Globus pallidus (tissue), 1 donor: ENCODE measurements around the gene DCP2.

Source experiments
- DNase-seq: peaks from one replicate; pipeline ENCODE4 v3.0.0-alpha.2; 2015; ENCODE audit warnings: low spot score

DCP2 gene

DNA sequence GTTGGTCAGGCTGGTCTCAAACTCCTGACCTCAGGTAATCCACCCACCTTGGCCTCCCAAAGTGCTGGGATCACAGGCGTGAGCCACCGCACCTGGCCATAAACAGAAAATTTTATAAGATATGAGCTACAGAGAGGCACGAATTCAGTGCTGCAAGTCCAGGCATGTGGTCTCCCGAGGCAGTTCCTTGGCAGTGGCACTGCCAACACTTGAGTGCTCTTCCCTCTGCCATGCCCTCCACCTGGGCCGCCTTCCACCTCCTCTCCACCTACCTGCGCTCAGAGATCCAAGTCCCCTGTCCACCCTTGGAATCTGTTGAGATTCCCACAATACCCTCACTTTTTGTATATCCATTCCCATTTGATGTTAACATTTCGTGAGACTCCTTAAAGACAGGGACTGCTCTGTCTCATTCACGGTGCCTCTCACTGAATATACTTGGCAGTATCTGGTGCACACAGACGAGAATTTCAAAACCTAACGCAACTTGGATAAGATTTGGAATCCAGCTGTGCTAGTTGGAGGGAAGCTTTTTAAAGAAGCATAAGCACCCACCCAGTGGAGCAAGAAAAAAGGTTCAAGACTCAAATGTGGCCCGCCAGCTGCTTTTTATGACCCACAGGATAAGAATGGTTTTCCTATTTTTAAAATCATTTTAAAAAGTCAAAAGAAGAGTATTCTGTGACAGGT is 68.3 kb downstream of the DCP2 start:
- no peak for DNase-seq

DNA sequence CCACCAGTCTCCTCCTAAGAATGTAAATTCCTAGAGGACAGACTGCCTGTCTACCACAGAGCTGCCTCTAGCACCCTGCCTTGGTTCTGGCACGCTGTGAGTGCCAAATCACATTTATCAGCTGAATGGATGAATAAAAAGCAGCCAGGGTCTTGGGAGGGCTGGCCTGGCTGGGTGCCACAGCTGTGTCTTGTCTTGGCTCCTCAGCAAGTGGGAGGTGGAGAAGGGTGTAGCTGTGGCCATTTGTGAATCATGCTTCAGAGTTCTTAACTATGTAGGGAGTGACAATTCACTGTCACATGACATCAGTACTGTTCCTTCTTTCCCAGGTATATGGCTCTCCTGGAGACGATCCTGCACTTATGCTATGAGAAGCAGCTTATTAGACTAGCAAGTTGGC is 70.6 kb downstream of the DCP2 start:
- DNase-seq, result no peak

DNA sequence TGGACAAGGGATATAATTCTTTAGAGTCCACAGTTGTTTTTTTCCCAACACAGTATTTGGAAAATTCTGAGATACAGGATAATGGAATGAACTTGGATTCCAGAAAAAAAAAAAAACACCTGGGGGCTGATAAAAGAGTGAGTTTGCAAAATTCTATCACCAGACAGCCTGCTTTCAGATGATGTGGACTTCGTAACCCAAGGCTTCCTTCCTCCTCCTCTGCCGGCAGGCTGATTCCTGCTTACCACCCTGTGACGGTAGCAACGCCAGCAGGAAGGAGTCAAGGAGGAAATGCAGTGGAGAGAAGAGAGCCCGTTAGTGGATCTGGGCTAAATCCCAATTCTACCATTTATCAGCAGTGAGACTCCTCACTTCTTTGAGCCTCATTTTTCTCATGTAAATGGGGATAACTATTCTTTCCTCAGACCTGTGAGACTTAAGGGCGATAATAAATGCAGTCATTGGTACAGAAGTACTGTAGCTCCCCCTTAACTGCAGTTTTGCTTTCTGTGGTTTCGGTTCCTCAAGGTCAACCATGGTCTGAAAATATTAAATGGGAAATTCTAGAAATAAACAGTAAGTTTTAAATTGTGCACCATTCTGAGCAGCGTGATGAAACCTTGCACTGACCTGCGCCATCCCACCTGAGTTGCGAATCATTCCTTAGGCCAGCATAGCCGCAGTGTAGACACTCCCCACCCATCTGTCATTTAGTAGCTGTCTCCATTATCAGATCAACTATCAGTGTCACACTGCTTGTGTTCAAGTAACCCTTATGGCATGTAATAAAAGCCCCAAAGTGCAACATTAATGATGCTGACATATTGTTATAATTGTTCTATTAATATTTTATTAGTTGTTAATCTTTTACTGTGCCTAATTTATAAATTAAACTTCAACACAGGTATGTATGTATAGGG is 71.4 kb downstream of the DCP2 start:
- peak; percentile 42 for DNase-seq

DNA sequence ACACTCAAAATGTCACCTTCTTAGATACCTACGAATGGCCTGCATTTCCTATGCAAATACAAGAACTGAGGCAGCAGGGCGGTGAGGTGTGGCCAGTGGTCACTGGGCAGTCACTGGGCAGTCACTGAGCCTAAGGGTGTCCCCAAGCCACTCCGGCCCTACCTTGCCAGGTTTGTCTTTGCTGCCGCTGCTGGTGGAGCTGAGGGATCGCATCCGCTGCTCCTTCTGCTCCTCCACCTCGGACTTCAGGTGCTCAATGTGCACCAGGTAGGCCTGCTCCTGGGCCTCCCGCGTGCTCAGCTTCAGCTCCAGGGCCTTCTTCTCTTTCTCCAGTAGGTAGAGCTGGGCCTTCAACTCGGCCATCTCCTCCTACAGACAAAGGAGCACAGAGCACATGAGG is 72.3 kb downstream of the DCP2 start:
- no peak for DNase-seq

DNA sequence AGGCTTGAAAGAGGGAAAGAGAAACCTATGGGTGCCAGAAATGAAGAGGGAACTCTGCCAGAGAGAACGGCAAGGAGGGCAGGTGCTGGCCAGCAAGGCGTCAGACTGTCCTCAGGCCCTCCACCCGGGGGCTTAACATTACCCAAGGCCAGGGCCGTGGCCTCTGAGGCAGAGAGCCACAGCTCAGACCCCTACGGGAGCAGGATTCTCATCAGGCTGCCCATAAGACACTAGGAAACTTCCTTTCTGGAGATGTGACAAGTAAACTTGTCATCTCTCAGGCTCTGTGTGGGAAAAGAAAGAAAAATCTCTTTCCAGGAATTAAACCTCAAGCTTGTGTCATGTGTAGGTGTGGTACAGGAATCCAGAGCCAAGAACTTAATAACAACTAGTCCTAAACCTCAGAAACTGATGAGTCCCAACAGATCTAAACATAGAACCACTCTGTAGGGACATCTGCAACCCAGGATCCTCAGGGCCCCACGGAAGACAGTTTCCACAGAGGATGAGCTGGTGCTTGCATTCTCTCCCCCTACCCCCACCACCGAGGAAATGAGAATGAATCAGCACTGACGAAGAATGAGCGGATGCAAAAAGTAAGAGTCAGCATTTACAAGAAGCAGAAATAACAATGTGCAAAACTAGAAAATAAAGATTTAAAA is 74.3 kb downstream of the DCP2 start:
- DNase-seq, result no peak

DNA sequence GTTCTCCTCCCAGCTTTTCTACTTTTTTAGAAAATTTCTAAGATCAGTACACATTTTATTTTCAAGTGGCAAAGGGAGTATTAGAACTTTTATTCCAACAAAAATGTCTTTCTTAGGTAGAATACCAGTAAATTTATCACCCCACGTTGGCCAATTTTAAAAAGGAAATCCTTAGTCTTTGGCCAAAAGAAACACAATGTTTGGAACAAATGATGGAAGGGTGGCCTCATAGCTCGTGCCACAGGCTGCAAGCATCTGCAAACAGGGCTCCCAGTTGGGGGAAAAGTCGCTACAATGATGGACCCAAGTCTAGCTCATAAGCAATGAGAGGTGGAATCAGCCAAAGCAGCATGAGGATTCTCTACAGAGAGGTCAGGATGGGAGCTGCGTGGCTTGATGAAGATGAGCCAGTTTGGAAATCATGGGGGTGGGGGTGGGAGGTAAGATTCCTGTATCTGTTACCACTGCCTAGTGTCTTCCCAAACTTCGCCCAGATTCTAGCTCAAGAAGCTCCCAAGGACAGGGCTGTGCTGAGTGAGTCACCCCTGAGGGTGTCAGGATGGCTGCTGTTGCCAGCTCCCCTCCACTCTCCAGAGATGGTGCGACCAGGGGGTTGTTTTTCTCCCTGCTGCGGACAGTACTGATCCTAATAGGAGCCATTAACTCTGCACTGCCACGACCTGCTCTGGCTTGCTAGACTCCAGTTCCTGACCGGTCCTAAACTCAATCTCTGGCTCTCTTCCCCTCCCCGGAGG is 75.6 kb downstream of the DCP2 start:
- DNase-seq, result no peak

DNA sequence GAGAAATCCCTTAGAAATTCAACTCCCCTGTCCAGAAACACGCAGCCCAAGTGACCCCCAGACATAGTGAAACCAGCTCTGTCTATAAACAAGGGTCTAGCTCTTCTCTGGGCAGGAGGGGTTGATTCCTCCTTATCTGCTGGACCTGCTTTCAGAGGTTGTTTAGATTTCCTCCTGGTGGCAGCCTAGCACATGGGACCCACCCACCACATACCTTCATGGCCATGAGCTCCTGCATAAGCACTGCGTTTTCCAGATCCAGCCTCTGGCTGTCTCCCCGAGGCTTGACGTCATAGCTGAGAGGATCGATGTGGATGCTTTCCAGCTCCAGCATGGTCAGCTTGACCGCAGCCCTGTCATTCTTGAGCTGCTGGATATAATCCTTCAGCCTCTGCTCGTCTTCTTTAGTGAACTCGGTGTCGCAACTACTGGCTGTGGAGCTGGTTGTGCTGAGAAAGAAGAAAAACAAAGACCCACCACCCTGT is 77.0 kb downstream of the DCP2 start:
- no peak for DNase-seq

DNA sequence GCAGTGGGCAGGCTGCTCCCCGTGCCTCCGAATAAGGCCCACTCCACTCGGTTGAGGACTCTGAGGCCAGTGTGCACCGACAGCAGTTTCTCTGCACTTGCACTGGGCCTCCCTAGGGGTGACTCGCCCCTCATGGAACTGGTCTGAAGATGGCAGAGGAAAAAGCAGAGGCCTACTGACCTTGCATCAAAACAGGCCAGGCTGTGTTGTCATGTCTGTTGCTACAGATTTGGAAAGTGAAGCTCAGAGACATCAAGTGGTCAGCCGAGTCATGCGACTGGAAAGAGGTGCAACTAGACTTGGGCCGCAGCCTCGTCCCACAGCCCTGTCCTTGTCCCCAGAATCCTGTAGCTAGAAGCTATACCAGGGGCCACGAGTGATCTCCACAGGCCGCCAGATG is 78.3 kb downstream of the DCP2 start:
- no peak for DNase-seq

DNA sequence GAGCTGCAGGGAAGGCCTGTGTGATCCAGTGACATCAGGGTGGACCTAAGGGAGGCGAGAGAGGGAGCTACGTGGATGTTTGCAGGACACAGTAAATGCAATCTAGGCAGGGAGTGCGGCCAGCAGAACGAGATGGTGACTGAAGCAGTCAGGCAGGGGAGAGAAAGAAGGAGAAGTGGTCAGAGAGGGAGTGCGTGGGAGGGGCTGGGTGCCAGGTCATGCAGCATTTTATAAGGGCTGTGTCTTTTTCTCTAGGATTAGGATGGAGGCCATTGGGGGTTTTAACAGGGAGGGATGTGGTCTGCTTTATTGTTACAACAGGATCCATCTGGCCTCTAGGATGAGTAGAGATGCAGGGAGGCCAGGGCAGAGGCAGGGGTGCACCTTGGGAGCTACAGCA is 80.4 kb downstream of the DCP2 start:
- DNase-seq, result no peak

DNA sequence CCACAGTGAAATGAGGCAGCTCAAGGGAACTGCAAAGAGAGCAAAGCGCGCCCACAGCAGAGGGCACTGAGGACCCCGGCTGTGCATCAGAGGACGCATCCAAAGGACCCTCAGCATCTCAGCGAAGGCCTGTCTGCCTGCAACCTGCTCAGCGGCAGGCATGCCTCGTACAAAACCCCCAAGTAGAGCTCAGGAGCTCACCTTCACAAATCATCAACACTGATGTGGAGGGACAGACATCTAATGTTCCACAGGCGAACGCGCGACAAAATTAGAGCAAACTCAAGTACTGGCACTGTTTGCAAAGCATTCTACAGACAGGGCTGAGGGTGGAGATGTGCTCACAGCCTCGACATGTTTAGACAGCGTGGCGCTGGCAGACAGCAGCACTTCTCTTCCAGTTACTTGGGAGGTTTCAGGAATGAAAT is 81.0 kb downstream of the DCP2 start:
- no peak for DNase-seq

DNA sequence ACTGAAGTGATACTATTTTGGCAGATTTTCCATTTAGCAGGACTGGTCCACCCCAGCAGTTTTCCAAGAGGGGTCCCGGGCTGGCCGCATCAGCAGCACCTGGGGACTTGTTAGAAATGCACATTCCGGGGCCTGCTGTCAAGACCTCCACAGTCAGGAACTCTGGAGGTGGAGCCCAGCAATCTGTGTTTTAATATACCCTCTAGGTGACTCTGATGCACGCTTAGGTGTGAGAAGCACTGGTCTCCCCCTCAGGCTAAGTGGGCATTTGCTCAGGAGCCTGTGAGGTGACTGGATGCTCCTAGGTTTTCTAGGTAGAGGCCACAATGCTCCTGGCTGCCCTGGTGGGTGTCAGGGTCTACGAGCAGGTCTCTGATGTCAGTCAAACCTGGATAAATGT is 81.7 kb downstream of the DCP2 start:
- DNase-seq, result no peak

DNA sequence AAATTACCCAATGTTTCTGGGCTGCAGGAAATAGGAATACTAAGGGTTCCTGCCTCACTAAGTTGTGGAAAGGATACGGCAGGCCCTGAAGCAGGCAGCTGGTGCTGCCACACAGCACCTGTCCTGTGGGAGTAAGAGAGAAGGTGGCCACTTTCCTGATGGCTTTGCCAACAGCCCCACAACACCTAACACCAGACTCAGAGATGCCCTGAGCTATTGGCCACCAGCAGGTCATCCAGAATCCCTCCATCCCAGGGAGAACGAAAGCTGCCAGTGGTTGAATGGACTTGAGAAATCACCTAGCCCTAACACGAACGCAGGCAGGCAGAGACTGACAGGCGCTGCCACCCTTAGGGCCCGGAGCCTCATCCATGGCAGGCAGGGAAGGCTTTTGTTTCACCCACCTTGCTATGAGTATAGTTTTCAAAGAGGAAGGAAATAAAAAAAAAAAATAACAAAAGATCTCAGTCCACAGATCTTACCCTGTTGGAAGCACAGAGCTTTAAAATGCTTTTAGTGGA is 82.2 kb downstream of the DCP2 start:
- DNase-seq, result no peak

DNA sequence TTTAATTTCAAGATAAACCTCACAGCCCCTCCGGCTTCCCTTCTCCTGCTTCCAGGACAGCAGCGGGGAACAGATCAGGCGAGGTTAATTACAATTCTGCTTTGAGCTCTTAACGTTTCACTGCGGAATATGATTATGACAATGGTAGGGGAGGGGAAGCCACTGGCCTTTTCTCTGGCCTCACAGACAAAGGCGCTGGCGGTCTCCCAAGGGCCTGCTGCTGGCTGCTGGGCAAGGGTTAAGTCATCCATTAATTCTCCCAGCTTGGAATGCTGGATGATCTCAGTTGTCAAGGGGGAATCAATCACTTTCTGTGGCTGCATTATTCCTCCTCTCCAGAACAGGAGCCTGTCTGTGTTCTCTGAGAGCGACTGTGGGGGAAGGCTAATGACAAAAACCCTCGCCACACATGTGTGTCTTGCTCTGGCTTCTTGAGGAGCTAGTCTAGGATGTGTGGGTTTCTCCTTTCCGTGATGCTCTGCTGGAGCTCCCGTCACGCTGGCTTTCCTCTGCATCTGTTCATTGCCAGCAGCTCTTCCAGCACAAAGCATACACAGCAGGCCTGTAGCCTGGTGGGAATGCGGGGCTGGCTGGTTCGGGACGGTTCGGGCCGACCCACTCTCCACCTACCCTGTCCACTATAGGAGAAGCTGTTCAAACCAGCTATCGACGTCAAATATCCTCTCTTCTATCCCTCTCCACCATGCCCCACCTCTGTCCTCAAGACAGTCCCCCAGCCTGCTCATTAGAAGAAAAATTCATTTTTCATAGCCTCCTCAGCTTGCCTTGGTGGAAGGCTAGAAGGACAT is 82.8 kb downstream of the DCP2 start:
- DNase-seq, result no peak

DNA sequence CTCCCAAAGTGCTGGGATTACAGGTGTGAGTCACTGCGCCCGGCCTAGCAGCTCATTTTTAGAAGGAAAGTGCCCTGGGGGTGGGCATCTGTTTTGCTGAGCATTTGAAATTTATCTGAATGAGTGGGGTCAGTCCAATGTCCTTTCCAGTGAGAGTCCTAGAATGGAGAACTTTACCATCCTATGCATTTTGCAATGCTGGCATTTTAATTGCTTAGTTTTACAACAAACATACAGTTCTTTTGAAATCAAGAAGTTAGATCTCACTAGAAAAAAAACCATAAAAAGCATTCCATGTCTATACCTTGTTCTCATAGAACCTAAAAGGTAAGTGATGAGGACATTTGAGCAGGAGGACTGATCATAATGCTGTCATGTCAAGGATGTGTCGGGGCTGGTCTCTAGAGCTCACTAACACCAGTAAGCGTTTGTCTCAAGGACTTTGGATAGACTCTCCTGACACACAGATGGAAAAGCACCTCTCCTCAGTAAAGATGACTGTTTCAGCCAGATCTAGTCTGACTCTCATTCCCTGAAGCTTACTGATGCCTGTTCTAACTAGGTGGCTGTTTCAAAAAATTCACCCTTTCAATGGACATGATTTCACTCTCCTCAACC is 83.9 kb downstream of the DCP2 start:
- DNase-seq, result no peak

DNA sequence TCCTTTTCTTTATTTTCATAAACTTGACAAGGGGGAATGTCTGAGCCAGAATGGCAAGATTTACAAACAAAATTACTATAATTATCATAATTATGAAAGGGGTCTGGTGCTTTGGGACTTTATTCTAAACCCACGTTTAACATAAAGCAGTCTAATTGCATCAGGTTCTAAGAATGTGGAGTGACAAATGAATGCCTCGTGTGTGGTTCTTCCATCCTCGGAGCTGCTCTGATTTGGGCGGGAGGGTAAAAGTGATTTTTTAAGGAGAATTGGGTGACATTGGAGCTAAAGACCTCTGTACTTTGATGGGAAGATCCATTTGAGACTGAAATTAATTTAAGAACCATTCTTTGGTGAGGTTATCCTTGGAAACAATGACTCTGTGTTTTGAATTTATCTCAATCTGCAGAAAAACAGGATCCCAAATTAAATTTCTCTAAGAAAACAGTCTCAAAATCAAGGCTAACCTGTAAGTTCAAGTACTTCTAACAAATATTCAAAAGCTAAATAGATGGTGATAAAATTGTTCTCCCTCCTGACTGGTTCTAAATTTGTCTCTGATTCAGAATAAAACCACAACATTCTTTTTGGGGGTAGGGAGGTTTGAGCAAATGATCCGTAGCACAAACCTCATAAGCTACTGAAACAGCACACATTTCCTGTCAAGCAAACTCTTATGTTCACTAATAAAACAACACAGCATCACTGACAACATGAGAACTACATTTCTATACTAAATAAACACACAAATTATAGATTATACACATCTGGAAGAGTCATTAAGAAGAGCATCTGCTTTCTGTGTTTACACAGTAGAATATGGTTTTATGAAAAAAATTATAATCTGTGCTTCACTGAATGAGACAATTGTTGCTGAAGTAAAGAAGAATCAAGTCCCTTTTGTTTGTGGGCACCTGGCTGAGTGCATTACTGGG is 85.5 kb downstream of the DCP2 start:
- DNase-seq, result no peak

DNA sequence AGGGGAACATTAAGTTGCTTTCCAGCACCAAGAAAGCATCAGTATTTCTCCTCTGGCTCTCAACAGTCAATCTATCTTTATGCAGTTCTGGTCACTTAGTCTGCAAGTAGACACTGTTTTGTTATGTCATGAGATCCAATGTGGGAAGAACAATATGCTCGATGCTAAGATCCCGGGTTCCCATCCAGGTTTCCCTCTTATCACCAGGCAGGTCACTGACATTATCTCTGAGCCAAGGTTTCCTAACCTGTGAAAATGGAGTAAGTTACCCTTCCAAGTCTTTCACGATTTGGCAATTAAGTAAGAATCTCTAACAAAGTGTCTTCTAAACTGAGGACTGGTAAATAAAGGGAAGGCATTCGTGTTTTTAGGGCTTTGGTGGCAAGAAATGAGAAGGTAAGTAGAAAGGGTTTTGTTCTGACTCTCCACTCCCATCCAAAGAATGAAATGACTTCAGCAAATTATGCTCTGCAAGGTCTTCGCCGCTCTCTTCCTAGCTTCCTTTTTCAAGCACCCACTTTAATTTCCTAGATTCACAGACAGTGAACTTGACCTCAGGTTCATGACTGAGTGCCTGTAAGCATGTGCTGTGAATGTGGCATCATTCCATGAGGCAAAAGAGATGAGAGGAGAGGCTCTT is 86.4 kb downstream of the DCP2 start:
- no peak for DNase-seq

DNA sequence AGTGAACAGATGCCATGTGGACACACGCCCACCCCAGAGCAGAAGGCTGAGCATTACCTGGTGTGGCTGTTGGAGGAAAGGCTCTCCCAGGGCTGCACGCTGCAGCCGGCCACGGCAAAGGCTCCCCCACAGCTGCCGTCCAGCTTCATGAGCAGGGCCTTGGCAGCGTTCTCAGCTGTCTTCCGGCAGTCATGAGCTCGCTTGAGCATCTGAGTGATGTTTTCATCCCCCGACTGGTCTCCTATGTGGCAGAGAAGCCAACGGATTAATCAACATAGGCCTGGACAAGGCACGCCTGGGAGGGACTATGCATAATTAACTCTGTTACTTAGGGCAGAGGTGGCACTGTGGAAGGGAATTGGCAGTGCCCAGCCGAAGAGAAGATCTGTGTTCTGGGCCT is 87.3 kb downstream of the DCP2 start:
- no peak for DNase-seq

DNA sequence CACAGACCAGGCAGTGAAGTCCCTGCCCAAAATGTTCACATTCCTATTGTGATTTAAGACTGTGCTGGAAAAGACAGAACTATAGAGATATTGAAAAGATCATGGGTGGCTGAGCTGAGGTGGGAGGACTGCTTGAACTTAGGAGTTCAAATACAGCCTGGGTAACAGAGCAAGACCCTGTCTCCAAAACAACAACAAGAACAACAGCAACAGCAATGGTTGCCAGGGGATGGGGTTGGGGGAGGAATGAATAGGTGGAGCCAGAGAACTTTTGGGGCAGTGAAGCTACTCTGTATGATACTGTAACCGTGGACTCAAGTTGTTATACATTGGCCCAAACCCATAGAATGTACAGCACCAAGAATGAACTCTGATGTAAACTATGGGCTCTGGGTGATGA is 88.2 kb downstream of the DCP2 start:
- no peak for DNase-seq

DNA sequence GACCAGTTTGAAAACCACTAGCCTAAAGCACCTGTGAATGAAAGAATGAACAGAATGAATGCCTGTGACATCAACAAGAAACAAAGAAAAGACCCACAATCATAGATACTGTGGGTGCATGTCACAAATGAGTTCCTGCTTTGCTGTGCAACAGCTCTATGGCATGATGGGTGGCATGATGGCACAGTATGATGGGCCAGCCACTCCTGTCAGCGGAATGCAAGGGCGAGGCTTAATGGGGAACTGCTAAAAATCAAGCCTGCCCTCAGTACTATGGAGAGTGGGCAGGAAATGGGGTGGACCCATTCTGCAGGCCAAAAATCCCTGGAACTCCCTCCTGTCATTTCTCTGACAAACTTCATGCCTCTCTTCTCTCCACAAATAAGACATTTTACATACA is 89.0 kb downstream of the DCP2 start:
- DNase-seq, result no peak
